ENCODE results near the gene TMED9.

DNA sequence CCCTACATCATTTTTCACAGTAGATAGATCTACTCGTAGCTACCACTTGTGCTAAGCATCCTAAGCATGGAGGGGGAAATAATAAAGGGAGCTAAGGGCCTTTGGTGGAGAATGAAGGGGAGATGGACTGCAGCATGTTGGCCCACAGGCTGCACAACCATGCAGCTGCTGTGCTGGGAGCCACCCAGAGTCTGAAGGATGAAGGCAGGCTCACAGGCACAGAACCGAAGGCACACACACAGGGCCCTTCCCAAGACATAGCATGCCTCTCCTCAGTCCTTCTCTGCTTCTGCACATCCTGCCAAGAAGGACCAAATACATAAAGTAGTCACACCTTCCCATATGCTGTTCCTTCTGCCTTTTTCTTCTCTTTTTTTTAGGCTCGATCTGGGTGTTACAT, 44.3 kb upstream of the TMED9 start:
- no peak for TF ChIP-seq CTCF (IDR thresholded peaks at IDR 0.05; ENCODE audit: low read depth, low read length)
- TF ChIP-seq EZH2phosphoT487 (IDR thresholded peaks at IDR 0.05; ENCODE audit: low read depth) = no peak

All from OCI-LY3 (cell line).